ENCODE results near the gene CELF4. TPM values are rescaled to one million over a fixed set of nuclear protein-coding genes. Genes with fewer than 3 reads are reported as not detected.

The CELF4 gene
- total and polyA plus RNA-seq, 2 of the 4 experiments (the other 2 are of a cell fraction): not detected

- no peak for TF ChIP-seq CHD1 (IDR thresholded peaks at IDR 0.05; ENCODE audit: low read depth, low read length)
Measured at GRCh38 chr18:37483984-37484819, 81.4 kb downstream of the CELF4 start (continued).

GRCh38 chr18:37483221-37483971 is 82.2 kb downstream of the CELF4 start:
- no peak overlapping the region for H3K9ac ChIP-seq (ENCODE audit: low read depth, low read length)
- H4K8ac ChIP-seq (ENCODE audit: low read depth in 2 of 2, low read length in 2 of 2): no peak overlapping the region
- no peak overlapping the region for H3K56ac ChIP-seq (ENCODE audit: extremely low read depth, insufficient read depth, low read length)
- H2BK5ac ChIP-seq (ENCODE audit: low read depth, low read length, poor library complexity, severe bottlenecking): no peak overlapping the region
- DNase-seq (peak; percentile 25), ATAC-seq (ENCODE audit: low read depth) (no peak; the same call in 1 of the 2 replicates)
- H2AK5ac ChIP-seq (ENCODE audit: low read depth, low read length): no peak overlapping the region
- H4K20me1 ChIP-seq (ENCODE audit: insufficient read depth, low read length): no peaks in the 10 kb centered on the region
- no peak overlapping the region for H2AK9ac ChIP-seq (replicated peaks; ENCODE audit: low read depth, low read length, poor library complexity)
- H3K4ac ChIP-seq (ENCODE audit: low read depth, low read length): no peak overlapping the region
- WGBS, 2 experiments (ENCODE audit: extremely low coverage in 2 of 2, insufficient read length in 1 of 2): no CpG with 5 or more reads among the region's 12 CpGs
- POLR2A ChIA-PET (ENCODE audit: unreplicated experiment): no interaction called here
- H4K5ac ChIP-seq (ENCODE audit: low read depth, low read length): no peak overlapping the region
- CTCF ChIA-PET: interaction anchor here (1.3 kb wide), 1 partner anchor 54 kb away, joined by 4 read pairs; no protein-coding TSS in a partner anchor
- intact Hi-C loops (cut with micrococcal nuclease): no loop called here
- no peak overlapping the region for H2BK15ac ChIP-seq (ENCODE audit: low read depth, low read length)
- no peaks in the 10 kb centered on the region for H3K9me3 ChIP-seq (ENCODE audit: control insufficient read depth, insufficient read depth, low read length)
- H3K23ac ChIP-seq (ENCODE audit: low read depth, low read length): no peak overlapping the region
- H3K36me3 ChIP-seq (ENCODE audit: control insufficient read depth, insufficient read depth, low read length): no peaks in the 10 kb centered on the region
- no peak overlapping the region for H2AFZ ChIP-seq (replicated peaks; ENCODE audit: low read length, poor library complexity)
- TF ChIP-seq CEBPB (IDR thresholded peaks at IDR 0.05; ENCODE audit: low read depth, low read length) (no peak), BHLHE40 (IDR thresholded peaks at IDR 0.05; ENCODE audit: low read depth, low read length) (no peak), MAZ (IDR thresholded peaks at IDR 0.05; ENCODE audit: borderline replicate concordance, low read depth, low read length) (no peak), RCOR1 (IDR thresholded peaks at IDR 0.05; ENCODE audit: insufficient replicate concordance, low read length) (no peak), CHD1 (IDR thresholded peaks at IDR 0.05; ENCODE audit: low read depth, low read length) (no peak), NFE2L2 (IDR thresholded peaks at IDR 0.05; ENCODE audit: low read depth, low read length) (no peak), RFX5 (IDR thresholded peaks at IDR 0.05; ENCODE audit: low read depth, low read length) (no peak), FOS (IDR thresholded peaks at IDR 0.05; ENCODE audit: low read depth, low read length) (no peak), RAD21 (IDR thresholded peaks at IDR 0.05; ENCODE audit: low read length) (no peak)
- dilution Hi-C loops (cut with HindIII; ENCODE audit: low sequenced_read_pairs, unreplicated experiment): no loop called here
- no peaks in the 10 kb centered on the region for H3K4me1 ChIP-seq (ENCODE audit: control insufficient read depth, insufficient read depth, low read length)
- no peak overlapping the region for H3K4me3 ChIP-seq (ENCODE audit: insufficient read depth, low read depth, low read length)
- in situ Hi-C loops (cut with MboI; ENCODE audit: low sequenced_read_pairs): loop anchor here (25.0 kb wide), 1 partner anchor 546 kb away; no protein-coding TSS in a partner anchor
- no peak overlapping the region for H3K4me2 ChIP-seq (ENCODE audit: low read depth, low read length)
- no peak overlapping the region for H3K14ac ChIP-seq (replicated peaks; ENCODE audit: low read depth, low read length)
- no peak overlapping the region for H2BK120ac ChIP-seq (ENCODE audit: low read depth, low read length)
- H2BK20ac ChIP-seq (ENCODE audit: low read depth, low read length): no peak overlapping the region
- no peaks in the 10 kb centered on the region for H3K9me1 ChIP-seq (ENCODE audit: insufficient read depth, low read length)
- H3K27ac ChIP-seq (ENCODE audit: insufficient read depth, low read length): no peak overlapping the region
- no peak overlapping the region for H3K18ac ChIP-seq (ENCODE audit: low read depth, low read length)
- H4K91ac ChIP-seq (ENCODE audit: insufficient read depth, low read depth, low read length): no peak overlapping the region
- no peaks in the 10 kb centered on the region for H3K79me1 ChIP-seq (ENCODE audit: low read depth in 1 of 2, low read length in 2 of 2)
- BruUV-seq (replicated peaks): no TSS peak
- peaks cover 27% of the 10 kb centered on the region for H3K27me3 ChIP-seq (ENCODE audit: control insufficient read depth, insufficient read depth, low read length)
